ENCODE results near the gene IKZF1. TPM values are rescaled to one million over a fixed set of nuclear protein-coding genes. Genes with fewer than 3 reads are reported as not detected.
"Not testable (repeated sequence)": the region's sequence is repeated elsewhere in the genome, so short reads cannot be mapped to it uniquely, and the experiment has no call there.

IKZF1 gene
- total RNA-seq, 1 donor from 2014 or later = 0.86 TPM

GRCh38 chr7:50335795-50336754, 31.6 kb downstream of the IKZF1 start:
- Mint-ChIP-seq H3K9me3 (ENCODE audit: unreplicated experiment) (no peaks in the 10 kb centered on the region), H3K4me1 (ENCODE audit: low read depth, unreplicated experiment) (peaks cover 17% of the 10 kb centered on the region), H3K27ac (ENCODE audit: unreplicated experiment) (no peak overlapping the region), H3K36me3 (ENCODE audit: low read depth, unreplicated experiment) (no peaks in the 10 kb centered on the region), H3K4me3 (ENCODE audit: unreplicated experiment) (no peak overlapping the region), H3K27me3 (ENCODE audit: low read depth, unreplicated experiment) (no peaks in the 10 kb centered on the region)
- DNase-seq (ENCODE audit: low read depth) (no peak), FAIRE-seq (no peak)
- H3K27me3 ChIP-seq (ENCODE audit: insufficient read depth, low read length) = no peaks in the 10 kb centered on the region
- no peaks in the 10 kb centered on the region for H3K36me3 ChIP-seq (ENCODE audit: insufficient read depth, low read length)
- H3K79me2 ChIP-seq (ENCODE audit: insufficient read depth, low read length) = no peaks in the 10 kb centered on the region
- H3K4me1 ChIP-seq (ENCODE audit: insufficient read depth, low read length) = no peaks in the 10 kb centered on the region
- H3K4me2 ChIP-seq (ENCODE audit: low read length) = no peak overlapping the region
- H3K27ac ChIP-seq (ENCODE audit: low read depth, low read length) = no peak overlapping the region
- no peak overlapping the region for H3K9ac ChIP-seq (ENCODE audit: low read length)
- H2AFZ ChIP-seq (ENCODE audit: low read depth, low read length) = no peak overlapping the region
- peaks cover 5% of the 10 kb centered on the region for H4K20me1 ChIP-seq (ENCODE audit: insufficient read depth, low read length)
- no peak for TF ChIP-seq EZH2 (IDR thresholded peaks at IDR 0.05; ENCODE audit: insufficient read depth, low read length)
- TF ChIP-seq, protein P1, sequence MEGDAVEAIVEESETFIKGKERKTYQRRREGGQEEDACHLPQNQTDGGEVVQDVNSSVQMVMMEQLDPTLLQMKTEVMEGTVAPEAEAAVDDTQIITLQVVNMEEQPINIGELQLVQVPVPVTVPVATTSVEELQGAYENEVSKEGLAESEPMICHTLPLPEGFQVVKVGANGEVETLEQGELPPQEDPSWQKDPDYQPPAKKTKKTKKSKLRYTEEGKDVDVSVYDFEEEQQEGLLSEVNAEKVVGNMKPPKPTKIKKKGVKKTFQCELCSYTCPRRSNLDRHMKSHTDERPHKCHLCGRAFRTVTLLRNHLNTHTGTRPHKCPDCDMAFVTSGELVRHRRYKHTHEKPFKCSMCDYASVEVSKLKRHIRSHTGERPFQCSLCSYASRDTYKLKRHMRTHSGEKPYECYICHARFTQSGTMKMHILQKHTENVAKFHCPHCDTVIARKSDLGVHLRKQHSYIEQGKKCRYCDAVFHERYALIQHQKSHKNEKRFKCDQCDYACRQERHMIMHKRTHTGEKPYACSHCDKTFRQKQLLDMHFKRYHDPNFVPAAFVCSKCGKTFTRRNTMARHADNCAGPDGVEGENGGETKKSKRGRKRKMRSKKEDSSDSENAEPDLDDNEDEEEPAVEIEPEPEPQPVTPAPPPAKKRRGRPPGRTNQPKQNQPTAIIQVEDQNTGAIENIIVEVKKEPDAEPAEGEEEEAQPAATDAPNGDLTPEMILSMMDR (IDR thresholded peaks at IDR 0.05; ENCODE audit: insufficient read depth, low read depth, low read length) = no peak
- no peaks in the 10 kb centered on the region for H3K9me3 ChIP-seq (ENCODE audit: insufficient read depth, low read depth, low read length)
- no peak overlapping the region for H3K4me3 ChIP-seq (ENCODE audit: insufficient read depth, low read depth, low read length)

DNA sequence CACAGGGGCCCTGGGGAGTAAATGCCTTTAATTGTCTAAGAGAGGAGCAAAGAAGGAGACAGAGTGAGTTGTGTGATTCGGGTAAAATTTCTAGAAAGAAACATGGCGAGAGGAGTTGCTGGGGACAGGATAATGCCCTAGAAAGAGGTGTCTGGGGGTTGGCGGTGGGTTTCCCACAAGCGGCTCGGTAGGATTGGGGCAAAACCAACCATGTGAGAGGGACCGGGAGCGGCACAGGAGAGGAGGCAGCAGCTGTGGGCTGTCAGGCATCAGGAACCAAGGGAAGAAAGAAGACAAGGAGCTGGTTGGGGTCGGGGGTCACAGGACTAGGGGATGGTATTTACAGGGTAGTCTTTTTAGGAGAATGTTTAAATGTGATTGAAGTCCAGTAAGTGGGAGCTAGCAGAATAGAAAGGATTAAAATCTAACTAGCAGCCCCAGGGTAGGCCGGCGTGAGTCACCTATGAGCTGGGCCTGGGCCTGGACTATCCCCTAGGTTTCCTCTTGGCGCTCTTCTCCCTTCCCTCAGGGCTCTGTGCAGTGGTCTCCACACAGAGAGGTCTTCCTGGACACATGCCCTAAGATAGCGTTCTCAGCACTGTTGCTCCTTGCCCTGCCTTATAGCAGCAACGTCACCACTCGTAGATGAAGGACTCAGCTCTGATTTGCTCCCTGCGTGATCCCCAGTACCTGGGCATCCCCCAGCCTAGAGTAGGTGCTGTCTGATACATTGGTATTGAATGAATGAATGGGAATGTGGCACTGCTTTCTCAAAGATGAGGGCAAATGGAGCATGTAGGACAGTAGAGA, 32.6 kb downstream of the IKZF1 start:
- Histone ChIP-seq H4K20me1 (ENCODE audit: insufficient read depth, low read length) (peaks cover 5% of the 10 kb centered on the region), H3K27ac (ENCODE audit: low read depth, low read length) (no peak overlapping the region), H3K9me3 (ENCODE audit: insufficient read depth, low read depth, low read length) (no peaks in the 10 kb centered on the region), H2AFZ (ENCODE audit: low read depth, low read length) (no peak overlapping the region), H3K9ac (ENCODE audit: low read length) (no peak overlapping the region), H3K79me2 (ENCODE audit: insufficient read depth, low read length) (no peaks in the 10 kb centered on the region), H3K27me3 (ENCODE audit: insufficient read depth, low read length) (no peaks in the 10 kb centered on the region), H3K4me3 (ENCODE audit: insufficient read depth, low read depth, low read length) (no peak overlapping the region), H3K36me3 (ENCODE audit: insufficient read depth, low read length) (no peaks in the 10 kb centered on the region), H3K4me1 (ENCODE audit: insufficient read depth, low read length) (no peaks in the 10 kb centered on the region), H3K4me2 (ENCODE audit: low read length) (no peak overlapping the region)
- H3K36me3 Mint-ChIP-seq (ENCODE audit: low read depth, unreplicated experiment) = no peaks in the 10 kb centered on the region
- H3K27ac Mint-ChIP-seq (ENCODE audit: unreplicated experiment) = no peak overlapping the region
- peaks cover 10% of the 10 kb centered on the region for H3K4me1 Mint-ChIP-seq (ENCODE audit: low read depth, unreplicated experiment)
- H3K27me3 Mint-ChIP-seq (ENCODE audit: low read depth, unreplicated experiment) = no peaks in the 10 kb centered on the region
- DNase-seq (ENCODE audit: low read depth) (no peak), FAIRE-seq (no peak)
- TF ChIP-seq, protein P1 (IDR thresholded peaks at IDR 0.05; ENCODE audit: insufficient read depth, low read depth, low read length) = no peak
- TF ChIP-seq EZH2 (IDR thresholded peaks at IDR 0.05; ENCODE audit: insufficient read depth, low read length) = no peak
- no peaks in the 10 kb centered on the region for H3K9me3 Mint-ChIP-seq (ENCODE audit: unreplicated experiment)
- no peak overlapping the region for H3K4me3 Mint-ChIP-seq (ENCODE audit: unreplicated experiment)

- H3K27me3 ChIP-seq (ENCODE audit: insufficient read depth, low read length); H3K4me1 ChIP-seq (ENCODE audit: insufficient read depth, low read length); H3K4me2 ChIP-seq (ENCODE audit: low read length); H3K27me3 Mint-ChIP-seq (ENCODE audit: low read depth, unreplicated experiment); H3K4me3 Mint-ChIP-seq (ENCODE audit: unreplicated experiment); H3K9me3 Mint-ChIP-seq (ENCODE audit: unreplicated experiment); H3K4me3 ChIP-seq (ENCODE audit: insufficient read depth, low read depth, low read length); H3K9me3 ChIP-seq (ENCODE audit: insufficient read depth, low read depth, low read length); H4K20me1 ChIP-seq (ENCODE audit: insufficient read depth, low read length); FAIRE-seq; H3K36me3 ChIP-seq (ENCODE audit: insufficient read depth, low read length); H3K27ac ChIP-seq (ENCODE audit: low read depth, low read length); H2AFZ ChIP-seq (ENCODE audit: low read depth, low read length); H3K27ac Mint-ChIP-seq (ENCODE audit: unreplicated experiment); H3K4me1 Mint-ChIP-seq (ENCODE audit: low read depth, unreplicated experiment); H3K79me2 ChIP-seq (ENCODE audit: insufficient read depth, low read length); H3K36me3 Mint-ChIP-seq (ENCODE audit: low read depth, unreplicated experiment); H3K9ac ChIP-seq (ENCODE audit: low read length); DNase-seq (ENCODE audit: low read depth): not testable (repeated sequence)
Measured at GRCh38 chr7:50339472-50339871, 35.0 kb downstream of the IKZF1 start.
